ENCODE data around the gene DAPK2.
A peak's percentile ranks its signal among the peaks of the same experiment; 100 is the strongest.
"Not testable (repeated sequence)": the region's sequence is repeated elsewhere in the genome, so short reads cannot be mapped to it uniquely, and the experiment has no call there.

Gene DAPK2

GRCh38 chr15:64060716-64061115 lies 14.4 kb upstream of the DAPK2 start:
- in situ Hi-C loops (cut with MboI; ENCODE audit: low pct_unique_long_range_greater_than_20kb, low sequenced_read_pairs), result loop anchor here (25.0 kb wide), 1 partner anchor 448 kb away; no protein-coding TSS in a partner anchor
- DNase-seq, result no peak

GRCh38 chr15:64059104-64059503 lies 12.8 kb upstream of the DAPK2 start:
- DNase-seq, result not testable (repeated sequence)
- in situ Hi-C loops (cut with MboI; ENCODE audit: low pct_unique_long_range_greater_than_20kb, low sequenced_read_pairs), result loop anchor here (25.0 kb wide), 1 partner anchor 447 kb away; no protein-coding TSS in a partner anchor

GRCh38 chr15:64058279-64058678 lies 12.0 kb upstream of the DAPK2 start:
- no peak for DNase-seq
- in situ Hi-C loops (cut with MboI; ENCODE audit: low pct_unique_long_range_greater_than_20kb, low sequenced_read_pairs), result loop anchor here (25.0 kb wide), 1 partner anchor 446 kb away; no protein-coding TSS in a partner anchor

- in situ Hi-C loops (cut with MboI; ENCODE audit: low pct_unique_long_range_greater_than_20kb, low sequenced_read_pairs), result loop anchor here (25.0 kb wide), 1 partner anchor 441 kb away; no protein-coding TSS in a partner anchor
- not testable (repeated sequence) for DNase-seq
Measured at GRCh38 chr15:64053674-64054073, 7.4 kb upstream of the DAPK2 start.

GRCh38 chr15:64052925-64053491 lies 6.7 kb upstream of the DAPK2 start:
- in situ Hi-C loops (cut with MboI; ENCODE audit: low pct_unique_long_range_greater_than_20kb, low sequenced_read_pairs), result loop anchor here (25.0 kb wide), 1 partner anchor 441 kb away; no protein-coding TSS in a partner anchor
- no peak for DNase-seq

GRCh38 chr15:64051407-64052259 lies 5.3 kb upstream of the DAPK2 start:
- in situ Hi-C loops (cut with MboI; ENCODE audit: low pct_unique_long_range_greater_than_20kb, low sequenced_read_pairs), result loop anchor here (25.0 kb wide), 1 partner anchor 439 kb away; no protein-coding TSS in a partner anchor
- DNase-seq, result no peak

- in situ Hi-C loops (cut with MboI; ENCODE audit: low pct_unique_long_range_greater_than_20kb, low sequenced_read_pairs), result loop anchor here (25.0 kb wide), 1 partner anchor 439 kb away; no protein-coding TSS in a partner anchor
Measured at GRCh38 chr15:64051093-64051402, 4.8 kb upstream of the DAPK2 start.

GRCh38 chr15:64050281-64051092 lies 4.2 kb upstream of the DAPK2 start:
- in situ Hi-C loops (cut with MboI; ENCODE audit: low pct_unique_long_range_greater_than_20kb, low sequenced_read_pairs), result loop anchor here (25.0 kb wide), 1 partner anchor 438 kb away; no protein-coding TSS in a partner anchor

More at GRCh38 chr15:64051093-64051402, 4.8 kb upstream of the DAPK2 start:
- no peak for DNase-seq

GRCh38 chr15:64048781-64049460 lies 2.6 kb upstream of the DAPK2 start:
- in situ Hi-C loops (cut with MboI; ENCODE audit: low pct_unique_long_range_greater_than_20kb, low sequenced_read_pairs), result no loop called here
- peak; percentile 84 for DNase-seq

More at GRCh38 chr15:64050281-64051092, 4.2 kb upstream of the DAPK2 start:
- DNase-seq, result no peak

- in situ Hi-C loops (cut with MboI; ENCODE audit: low pct_unique_long_range_greater_than_20kb, low sequenced_read_pairs), result no loop called here
- no peak for DNase-seq
Measured at GRCh38 chr15:64045774-64046420, 388 bp downstream of the DAPK2 start.

- no peak for DNase-seq
- in situ Hi-C loops (cut with MboI; ENCODE audit: low pct_unique_long_range_greater_than_20kb, low sequenced_read_pairs), result no loop called here
Measured at GRCh38 chr15:64045101-64045435, 1.2 kb downstream of the DAPK2 start.

GRCh38 chr15:64044300-64045100 lies 1.8 kb downstream of the DAPK2 start:
- in situ Hi-C loops (cut with MboI; ENCODE audit: low pct_unique_long_range_greater_than_20kb, low sequenced_read_pairs), result no loop called here
- DNase-seq, result peak; percentile 66

GRCh38 chr15:64038878-64039610 lies 7.2 kb downstream of the DAPK2 start:
- in situ Hi-C loops (cut with MboI; ENCODE audit: low pct_unique_long_range_greater_than_20kb, low sequenced_read_pairs), result no loop called here
- DNase-seq, result no peak

GRCh38 chr15:64037966-64038365 lies 8.3 kb downstream of the DAPK2 start:
- no peak for DNase-seq
- in situ Hi-C loops (cut with MboI; ENCODE audit: low pct_unique_long_range_greater_than_20kb, low sequenced_read_pairs), result no loop called here

- DNase-seq, result no peak
- in situ Hi-C loops (cut with MboI; ENCODE audit: low pct_unique_long_range_greater_than_20kb, low sequenced_read_pairs), result no loop called here
Measured at GRCh38 chr15:64037116-64037515, 9.2 kb downstream of the DAPK2 start.

GRCh38 chr15:64035525-64035924 lies 10.8 kb downstream of the DAPK2 start:
- no peak for DNase-seq
- in situ Hi-C loops (cut with MboI; ENCODE audit: low pct_unique_long_range_greater_than_20kb, low sequenced_read_pairs), result no loop called here

- in situ Hi-C loops (cut with MboI; ENCODE audit: low pct_unique_long_range_greater_than_20kb, low sequenced_read_pairs), result no loop called here
- DNase-seq, result no peak
Measured at GRCh38 chr15:64034519-64034918, 11.8 kb downstream of the DAPK2 start.
